B cell (primary cell): ENCODE results near the gene CUBN. TPM values are rescaled to one million over a fixed set of nuclear protein-coding genes. Genes with fewer than 3 reads are reported as not detected.

ENCODE experiments used
- ATAC-seq: fragments of 200-7000 bp; cut with Tn5 transposase; one replicate; pipeline ENCODE4 v1.10.0; 2021; ENCODE audit warnings: low read depth, mild to moderate bottlenecking, moderate number of reproducible peaks, moderate library complexity
- CTCF ChIA-PET: fragments of 350-600 bp; sonication (Branson Sonifier 250); formaldehyde crosslinking; loops from one replicate; lab custom pipeline; 2021; ENCODE audit warnings: antibody characterized with exemption, inconsistent platforms; lab: Charles Lee
- POLR2A ChIA-PET: fragments of 350-600 bp; sonication (Branson Sonifier 250); formaldehyde crosslinking; loops from one replicate; lab custom pipeline; 2021; ENCODE audit warnings: antibody characterized with exemption; lab: Charles Lee
- DNase-seq: peaks from one replicate; pipeline ENCODE4 v3.0.0; 2013
- H2AFZ ChIP-seq: 2 replicates; pipeline ENCODE4 v1.6.1; 2012; ENCODE audit warnings: mild to moderate bottlenecking, low read depth, low read length; ENCODE audit not compliant: insufficient read depth, poor library complexity, severe bottlenecking
- H3K27ac ChIP-seq, 2 donors: 1 replicate in 1 of 2; 2 replicates in 1 of 2; pipeline ENCODE4 v1.5.1; 2012 to 2013; ENCODE audit warnings: low read length in 2 of 2, mild to moderate bottlenecking in 2 of 2, moderate library complexity in 1 of 2
- H3K27me3 ChIP-seq, 4 experiments: fragments of 200-600 bp in 1 of 4; sonication (generic) in 1 of 4; replicated peaks in 1 of 4; 1 replicate in 2 of 4; 2 replicates in 2 of 4; pipeline versions ENCODE4 v1.6.1 to v1.7.0; 2013 to 2016; ENCODE audit warnings: low read length in 3 of 4, mild to moderate bottlenecking in 2 of 4, mixed read lengths in 1 of 4, moderate library complexity in 1 of 4; ENCODE audit not compliant: insufficient read depth in 4 of 4, control insufficient read depth in 3 of 4; ENCODE audit errors: control extremely low read depth in 1 of 4
- H3K36me3 ChIP-seq, 2 experiments: replicated peaks in 1 of 2; 1 replicate in 1 of 2; 2 replicates in 1 of 2; pipeline versions ENCODE4 v1.6.1 to v1.7.1; 2013; ENCODE audit warnings: low read length in 1 of 2; ENCODE audit not compliant: insufficient read depth in 2 of 2, control insufficient read depth in 1 of 2; ENCODE audit errors: control extremely low read depth in 1 of 2, extremely low read depth in 1 of 2
- H3K4me1 ChIP-seq, 2 donors: fragments of 200-600 bp in 1 of 2; sonication (generic) in 1 of 2; 1 replicate in 1 of 2; 2 replicates in 1 of 2; pipeline versions ENCODE4 v1.5.1 to v1.6.1; 2013 to 2017; ENCODE audit warnings: low read length in 2 of 2; ENCODE audit not compliant: control insufficient read depth in 2 of 2, insufficient read depth in 2 of 2
- H3K4me2 ChIP-seq: replicated peaks from 2 replicates; pipeline ENCODE3; 2012; ENCODE audit warnings: mild to moderate bottlenecking, low read depth, low read length; ENCODE audit not compliant: poor library complexity, severe bottlenecking
- H3K4me3 ChIP-seq, 5 experiments: fragments of 200-600 bp in 1 of 5; sonication (generic) in 1 of 5; 1 replicate in 3 of 5; 2 replicates in 2 of 5; pipeline versions ENCODE4 v1.5.1 to v1.7.0; 2011 to 2016; ENCODE audit warnings: low read length in 4 of 5, mild to moderate bottlenecking in 4 of 5, low read depth in 2 of 5, control low read depth in 1 of 5, moderate library complexity in 1 of 5; ENCODE audit not compliant: insufficient read depth in 1 of 5; ENCODE audit errors: control extremely low read depth in 1 of 5, extremely low read depth in 1 of 5
- H3K79me2 ChIP-seq: fragments of 200-600 bp; sonication (generic); one replicate; pipeline ENCODE4 v1.6.0; 2016; ENCODE audit warnings: low read length; ENCODE audit not compliant: control insufficient read depth, insufficient read depth
- H3K9ac ChIP-seq: fragments of 200-600 bp; sonication (generic); 2 replicates; pipeline ENCODE4 v1.6.1; 2017; ENCODE audit warnings: mild to moderate bottlenecking, low read length, moderate library complexity
- H3K9me3 ChIP-seq, 3 donors: one replicate each; pipeline versions ENCODE4 v1.6.1 to v1.7.1; 2013; ENCODE audit warnings: low read length in 2 of 3; ENCODE audit not compliant: control insufficient read depth in 2 of 3, insufficient read depth in 1 of 3; ENCODE audit errors: control extremely low read depth in 1 of 3
- H4K20me1 ChIP-seq: 2 replicates; pipeline ENCODE4 v1.6.0; 2012; ENCODE audit warnings: mild to moderate bottlenecking, low read length; ENCODE audit not compliant: insufficient read depth, control insufficient read depth, poor library complexity, severe bottlenecking
- H3K27ac Mint-ChIP-seq: one replicate; pipeline ENCODE4 v1.8.0; 2021; ENCODE audit warnings: mixed read lengths
- H3K27me3 Mint-ChIP-seq: one replicate; pipeline ENCODE4 v1.8.0; 2021; ENCODE audit warnings: mixed read lengths
- H3K4me1 Mint-ChIP-seq: one replicate; pipeline ENCODE4 v1.8.0; 2021; ENCODE audit warnings: mixed read lengths
- H3K4me3 Mint-ChIP-seq: one replicate; pipeline ENCODE4 v1.8.0; 2021; ENCODE audit warnings: mixed read lengths
- H3K9me3 Mint-ChIP-seq: one replicate; pipeline ENCODE4 v1.8.0; 2022; ENCODE audit warnings: mixed read lengths; ENCODE audit not compliant: insufficient read depth
- EZH2 ChIP-seq: IDR thresholded peaks from 2 replicates; pipeline ENCODE4 v1.6.1; 2012; ENCODE audit warnings: borderline replicate concordance, low read depth, mild to moderate bottlenecking, moderate library complexity, low read length; ENCODE audit not compliant: insufficient read depth, poor library complexity, severe bottlenecking
- WGBS: methylation state at CpG from one replicate; pipeline ENCODE4 v1.1.5; 2013; ENCODE audit warnings: missing lambda C conversion rate; ENCODE audit not compliant: insufficient coverage; 5-methylcytosine and 5-hydroxymethylcytosine counted together
- intact Hi-C: fragments of 100-400 bp; cut with micrococcal nuclease; formaldehyde crosslinking; loops from one replicate; pipeline ENCODE4 v1.10.0; 2022
- polyA plus RNA-seq: library from polyadenylated mRNA; depleted of rRNA; stranded (reverse); fragments of >200 nt; gene quantifications from 2 replicates; pipeline ENCODE4 v1.2.3, GENCODE V29; 2012
- total RNA-seq, 2 donors: library from RNA; stranded (reverse); fragments of 120-200 nt in 1 of 2; gene quantifications; 1 replicate in 1 of 2; 2 replicates in 1 of 2; pipeline versions ENCODE4 v1.2.3 to v1.2.4, GENCODE V29; 2013 to 2022
- TF ChIP-seq, protein P1 (sequence below): fragments of 200-600 bp; IDR thresholded peaks from one replicate; pipeline ENCODE4 v1.8.0; 2022; ENCODE audit warnings: antibody characterized with exemption, mild to moderate bottlenecking

Gene CUBN
- total and polyA plus RNA-seq, 2 donors (not counting 1 experiment from before 2014, with no cell fraction given): 4.2 to 5.7 TPM

DNA sequence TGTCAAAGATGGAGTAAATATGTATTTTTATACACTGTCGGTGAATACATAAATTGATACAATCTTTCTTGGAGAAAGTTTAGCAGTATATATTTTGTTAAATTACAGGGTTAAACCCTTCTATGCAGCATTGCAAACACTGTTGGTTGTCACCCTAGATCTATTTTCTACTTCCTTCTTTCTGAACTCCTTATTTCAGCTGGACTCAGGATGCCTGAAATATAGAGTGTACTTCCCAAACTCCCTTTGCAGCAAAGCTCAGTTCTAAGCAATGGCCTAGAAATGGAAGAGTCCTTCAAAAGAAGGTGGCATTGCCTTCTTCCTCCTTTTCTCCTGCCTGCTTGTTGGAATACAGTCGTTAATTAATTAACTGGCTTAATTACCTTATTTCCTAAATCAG is 20.6 kb downstream of the CUBN start:
- H2AFZ ChIP-seq: no peak overlapping the region
- no CpG with 5 or more reads among the region's 2 CpGs for WGBS

DNA sequence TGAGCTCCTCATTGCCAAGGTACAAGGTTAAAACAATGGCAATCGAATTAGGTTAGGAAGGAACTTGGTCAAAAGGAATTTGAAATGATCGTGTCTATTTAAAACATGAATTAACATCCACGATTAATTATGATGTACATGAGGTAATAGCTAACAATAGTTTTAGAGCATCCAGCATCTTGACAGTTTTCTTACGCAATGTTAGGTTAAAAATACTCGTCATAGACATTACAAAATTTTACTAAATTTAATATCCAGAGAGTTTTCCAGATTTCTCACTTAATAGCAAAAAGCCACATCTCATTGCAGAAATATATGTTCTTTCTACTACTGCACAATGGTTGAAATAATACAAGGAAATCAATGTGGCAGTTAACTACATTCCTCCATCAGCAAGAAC is 22.6 kb downstream of the CUBN start:
- ChIA-PET CTCF (no interaction called here), POLR2A (no interaction called here)
- DNase-seq (no peak), ATAC-seq (no peak)
- TF ChIP-seq, protein P1, sequence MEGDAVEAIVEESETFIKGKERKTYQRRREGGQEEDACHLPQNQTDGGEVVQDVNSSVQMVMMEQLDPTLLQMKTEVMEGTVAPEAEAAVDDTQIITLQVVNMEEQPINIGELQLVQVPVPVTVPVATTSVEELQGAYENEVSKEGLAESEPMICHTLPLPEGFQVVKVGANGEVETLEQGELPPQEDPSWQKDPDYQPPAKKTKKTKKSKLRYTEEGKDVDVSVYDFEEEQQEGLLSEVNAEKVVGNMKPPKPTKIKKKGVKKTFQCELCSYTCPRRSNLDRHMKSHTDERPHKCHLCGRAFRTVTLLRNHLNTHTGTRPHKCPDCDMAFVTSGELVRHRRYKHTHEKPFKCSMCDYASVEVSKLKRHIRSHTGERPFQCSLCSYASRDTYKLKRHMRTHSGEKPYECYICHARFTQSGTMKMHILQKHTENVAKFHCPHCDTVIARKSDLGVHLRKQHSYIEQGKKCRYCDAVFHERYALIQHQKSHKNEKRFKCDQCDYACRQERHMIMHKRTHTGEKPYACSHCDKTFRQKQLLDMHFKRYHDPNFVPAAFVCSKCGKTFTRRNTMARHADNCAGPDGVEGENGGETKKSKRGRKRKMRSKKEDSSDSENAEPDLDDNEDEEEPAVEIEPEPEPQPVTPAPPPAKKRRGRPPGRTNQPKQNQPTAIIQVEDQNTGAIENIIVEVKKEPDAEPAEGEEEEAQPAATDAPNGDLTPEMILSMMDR: no peak
- no peak for TF ChIP-seq EZH2
- H3K9ac ChIP-seq: no peak overlapping the region
- H3K27me3 ChIP-seq: no peaks in the 10 kb centered on the region
- H3K4me1 ChIP-seq: no peaks in the 10 kb centered on the region
- no peaks in the 10 kb centered on the region for H3K9me3 ChIP-seq
- H3K4me2 ChIP-seq: no peak overlapping the region
- no CpG with 5 or more reads among the region's 5 CpGs for WGBS
- H3K27ac ChIP-seq: no peak overlapping the region
- Mint-ChIP-seq H3K4me1 (no peaks in the 10 kb centered on the region), H3K9me3 (no peaks in the 10 kb centered on the region), H3K27ac (no peak overlapping the region), H3K27me3 (no peaks in the 10 kb centered on the region), H3K4me3 (no peak overlapping the region)
- no peaks in the 10 kb centered on the region for H4K20me1 ChIP-seq
- H3K4me3 ChIP-seq: no peak overlapping the region
- no peaks in the 10 kb centered on the region for H3K36me3 ChIP-seq
- H3K79me2 ChIP-seq: no peaks in the 10 kb centered on the region
- H2AFZ ChIP-seq: no peak overlapping the region
- intact Hi-C loops: no loop called here

More for the DNA sequence above, 20.6 kb downstream of the CUBN start:
- no peaks in the 10 kb centered on the region for H3K27me3 Mint-ChIP-seq
- no peak overlapping the region for H3K4me3 Mint-ChIP-seq
- Histone ChIP-seq H3K4me3 (no peak overlapping the region), H3K79me2 (no peaks in the 10 kb centered on the region), H3K9ac (no peak overlapping the region), H4K20me1 (no peaks in the 10 kb centered on the region), H3K4me2 (no peak overlapping the region), H3K4me1 (no peaks in the 10 kb centered on the region), H3K36me3 (no peaks in the 10 kb centered on the region), H3K27me3 (no peaks in the 10 kb centered on the region), H3K9me3 (no peaks in the 10 kb centered on the region), H3K27ac (no peak overlapping the region)
- ATAC-seq (no peak), DNase-seq (no peak)
- ChIA-PET CTCF (no interaction called here), POLR2A (no interaction called here)
- TF ChIP-seq, protein P1: no peak
- TF ChIP-seq EZH2: no peak
- no peaks in the 10 kb centered on the region for H3K9me3 Mint-ChIP-seq
- no peaks in the 10 kb centered on the region for H3K4me1 Mint-ChIP-seq
- H3K27ac Mint-ChIP-seq: no peak overlapping the region
- intact Hi-C loops: no loop called here
